ENCODE measurements around the gene MBNL2.

Gene MBNL2

DNA sequence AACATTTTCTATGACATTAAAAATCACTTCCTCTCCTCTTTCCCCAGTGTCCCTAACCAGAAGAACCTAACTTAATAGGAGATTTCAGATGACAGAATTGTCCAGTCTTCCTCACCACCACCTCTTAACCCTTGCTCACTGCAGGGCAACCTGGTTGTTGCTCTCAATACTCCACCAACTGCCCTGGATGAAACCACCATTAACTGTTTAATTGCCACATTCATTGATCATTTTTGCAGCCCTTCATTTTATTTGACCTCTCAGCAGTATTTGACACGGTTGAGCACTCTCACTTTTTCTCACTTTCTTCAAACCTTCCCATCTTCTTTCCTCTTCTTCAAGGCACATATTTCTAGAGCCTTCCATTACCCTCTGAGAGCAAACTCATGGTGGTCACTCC lies 84.0 kb downstream of the MBNL2 start:
- no peak for DNase-seq

DNA sequence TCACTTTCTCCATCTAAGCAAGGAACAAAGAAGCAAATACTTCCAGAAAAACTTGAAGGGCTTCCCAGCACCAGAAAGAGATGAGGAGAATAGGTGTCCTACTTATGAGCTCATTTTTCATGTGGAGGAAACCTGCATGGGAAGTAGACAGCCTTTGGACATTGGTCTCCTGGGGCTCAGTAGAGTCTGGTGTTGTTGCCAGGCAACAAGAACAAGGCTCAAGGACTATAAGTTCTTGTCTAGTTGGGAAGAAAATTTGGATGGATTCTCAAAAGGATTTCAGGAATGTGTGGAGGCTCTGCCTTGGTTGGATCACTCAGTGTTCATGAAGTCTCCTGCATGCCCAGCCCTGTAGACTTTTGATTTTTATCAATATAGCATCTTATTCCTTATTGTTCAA lies 84.5 kb downstream of the MBNL2 start:
- DNase-seq, result no peak

DNA sequence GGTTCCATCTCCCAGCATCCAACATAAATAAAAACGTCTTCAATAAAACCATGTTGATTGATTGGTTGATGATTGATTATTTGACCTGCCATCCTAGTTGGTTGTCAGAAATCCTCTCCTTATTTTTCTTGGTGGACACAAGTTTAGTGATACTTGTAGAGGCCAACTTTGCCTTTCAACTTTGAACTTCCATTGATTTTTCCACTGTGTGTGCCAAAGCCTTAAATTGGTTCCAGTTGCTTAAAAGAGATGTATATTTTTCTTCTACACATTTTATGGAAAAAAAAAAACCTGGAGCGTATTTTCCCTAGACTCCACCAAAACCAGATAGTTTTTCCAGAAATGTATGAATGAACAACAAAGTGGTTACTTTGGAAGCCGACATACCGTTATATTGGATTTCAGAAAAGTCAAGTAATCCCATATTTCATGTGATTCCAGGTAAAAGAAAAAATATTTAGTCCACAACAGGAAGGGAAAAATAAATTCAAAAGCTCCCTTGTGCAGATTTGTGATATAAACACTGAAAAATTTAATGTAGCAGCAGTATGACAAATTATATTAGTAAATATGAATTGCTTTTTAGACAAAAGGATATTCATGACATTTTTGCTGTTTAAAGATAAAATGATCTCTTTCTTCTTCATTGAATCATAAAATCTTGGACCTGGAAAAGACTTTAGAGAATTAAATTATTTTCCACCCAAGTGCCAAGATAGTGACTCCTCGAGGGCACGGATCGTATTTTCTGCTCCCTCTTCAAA lies 85.2 kb downstream of the MBNL2 start:
- no peak for DNase-seq

DNA sequence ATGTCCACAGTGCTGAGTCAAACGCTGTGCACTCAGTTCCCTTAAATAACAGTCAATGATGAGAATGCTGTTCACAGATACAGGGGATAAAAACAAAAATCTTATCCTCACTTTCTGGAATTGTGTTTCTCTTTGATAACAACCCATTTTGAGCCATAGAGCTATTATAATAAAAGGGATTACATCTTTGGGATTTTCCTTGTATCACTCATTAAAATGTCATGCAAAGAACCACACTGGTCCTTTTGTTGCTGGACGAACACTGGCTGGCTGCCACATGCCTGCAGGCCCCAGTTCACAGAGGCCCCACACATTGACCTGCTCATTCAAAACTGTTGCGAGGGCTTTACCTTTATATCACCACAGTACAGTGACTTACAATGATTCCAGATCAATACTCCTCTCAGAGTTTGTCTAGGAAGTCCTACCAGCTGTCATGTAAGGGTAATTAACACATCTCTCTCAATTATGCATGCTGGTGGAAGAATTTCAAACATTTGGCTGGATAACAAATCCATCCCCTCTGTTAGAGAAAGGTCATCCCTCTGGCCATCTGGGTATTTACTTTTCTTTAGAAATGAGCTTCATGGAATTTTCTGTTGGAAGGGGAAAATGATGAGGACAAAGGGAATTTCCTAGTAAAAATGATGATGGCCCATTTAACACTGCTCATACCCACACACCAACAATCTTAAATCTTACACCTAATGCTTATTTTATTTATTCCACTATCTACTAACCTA lies 85.9 kb downstream of the MBNL2 start:
- DNase-seq, result no peak

DNA sequence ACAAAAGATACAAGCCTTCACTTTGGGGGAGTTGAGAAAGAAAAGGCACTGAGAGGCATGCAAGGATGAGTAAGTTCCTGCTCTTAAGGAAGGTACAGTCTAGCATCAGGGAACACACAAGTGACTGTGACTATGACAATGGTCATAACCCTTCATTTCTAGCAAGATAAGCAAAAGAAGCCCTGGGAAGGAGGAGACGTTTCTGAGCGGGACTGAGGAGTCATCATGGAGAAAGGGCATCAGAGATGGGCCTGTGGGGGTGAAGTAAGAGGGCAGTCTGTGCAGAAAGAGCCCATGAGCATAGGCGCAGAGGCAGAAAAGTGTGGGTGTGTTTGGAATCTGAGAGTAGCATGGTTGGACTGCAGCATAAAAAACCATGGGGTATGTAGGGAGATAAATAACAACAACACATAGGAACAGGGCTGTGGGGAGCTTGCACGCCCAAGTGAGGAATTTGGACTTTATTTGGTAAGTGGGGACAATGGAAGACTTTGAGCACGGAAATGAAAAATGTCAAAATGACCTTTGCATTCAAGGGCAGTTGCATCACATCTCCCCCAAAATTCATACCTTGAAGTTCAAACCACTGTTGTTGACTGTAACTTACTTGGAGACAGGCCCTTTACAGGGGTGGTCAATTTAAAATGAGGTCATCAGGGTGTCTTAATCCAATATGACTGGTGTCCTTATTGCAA lies 86.7 kb downstream of the MBNL2 start:
- DNase-seq, result no peak

DNA sequence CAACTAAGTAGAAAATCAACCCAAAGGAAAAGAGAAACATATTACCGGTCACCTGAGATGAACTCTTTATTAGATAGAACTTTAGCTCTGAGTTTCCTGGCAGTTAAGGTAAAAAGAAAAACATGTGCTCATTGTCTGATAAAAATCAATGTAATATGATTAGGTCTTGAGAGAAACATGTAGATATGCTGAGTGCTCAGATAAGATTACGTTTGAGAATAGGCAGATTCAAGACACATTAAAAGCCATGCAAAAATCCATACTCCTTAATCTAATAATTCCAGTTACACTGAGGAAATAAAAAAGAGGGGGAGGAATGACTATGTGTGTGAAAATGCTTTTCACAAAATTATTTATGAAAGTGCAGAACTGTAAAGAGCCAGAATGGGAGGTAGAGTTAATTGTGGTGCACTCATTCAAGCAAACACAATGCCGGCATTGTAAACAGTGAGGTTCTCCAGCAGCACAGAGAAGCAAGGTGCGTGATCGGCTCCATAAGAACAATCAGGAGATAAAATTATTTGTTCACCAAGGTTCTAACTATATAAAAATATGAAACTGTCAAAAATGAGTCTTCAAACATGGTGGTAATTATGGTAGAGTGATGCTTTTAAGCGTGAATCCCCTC lies 88.8 kb downstream of the MBNL2 start:
- DNase-seq, result no peak

DNA sequence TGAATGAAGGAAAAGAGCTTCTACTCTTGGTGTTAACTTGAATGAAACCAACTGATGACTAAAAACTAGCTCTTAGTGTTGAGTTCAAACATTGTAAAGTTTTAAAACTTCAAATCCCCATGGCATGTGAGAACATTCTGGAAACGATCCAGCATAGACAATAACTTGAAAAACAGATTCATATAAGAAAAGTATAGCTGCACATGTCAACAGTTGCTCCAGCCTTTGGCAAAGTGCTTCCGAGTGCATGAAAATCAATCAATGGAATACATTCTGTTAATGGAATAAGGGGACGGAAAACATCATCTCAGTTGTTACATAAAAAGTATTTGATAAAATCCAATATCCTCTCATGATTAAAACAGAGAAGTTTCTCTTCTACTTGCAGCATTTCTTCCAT lies 89.8 kb downstream of the MBNL2 start:
- DNase-seq, result no peak

DNA sequence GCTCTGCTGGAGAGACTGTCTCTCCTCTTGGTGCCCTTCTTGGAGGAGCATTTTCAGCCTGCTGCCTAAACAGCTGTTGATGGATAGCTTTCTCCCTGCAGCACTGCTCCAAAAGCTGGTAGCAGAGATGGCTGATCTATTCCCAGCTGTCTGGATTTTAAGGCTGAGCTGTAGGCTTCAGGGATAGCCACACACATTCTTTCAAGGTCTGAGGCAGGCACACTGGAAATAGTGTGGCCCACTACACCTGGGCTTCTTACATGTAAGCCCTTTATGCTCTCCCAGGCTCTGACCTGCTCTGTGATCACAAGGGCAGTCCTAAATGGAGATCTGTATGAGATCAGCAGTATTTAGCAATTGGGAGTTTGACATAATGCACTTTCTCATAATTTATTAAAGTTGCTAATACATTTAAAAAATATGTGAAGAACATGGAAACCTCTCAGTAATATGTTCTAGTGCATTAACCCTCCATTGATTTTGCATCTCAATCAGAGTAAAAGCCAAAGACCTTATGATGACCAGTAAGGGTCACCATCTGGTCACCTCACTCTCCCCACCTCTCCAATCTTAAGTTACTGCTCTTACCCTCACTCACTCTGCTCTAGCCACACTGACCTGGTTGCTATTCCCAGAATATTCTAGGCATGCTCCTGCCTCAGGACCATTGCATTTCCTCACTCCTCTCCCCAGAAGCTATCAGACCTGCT lies 91.6 kb downstream of the MBNL2 start:
- DNase-seq, result no peak

DNA sequence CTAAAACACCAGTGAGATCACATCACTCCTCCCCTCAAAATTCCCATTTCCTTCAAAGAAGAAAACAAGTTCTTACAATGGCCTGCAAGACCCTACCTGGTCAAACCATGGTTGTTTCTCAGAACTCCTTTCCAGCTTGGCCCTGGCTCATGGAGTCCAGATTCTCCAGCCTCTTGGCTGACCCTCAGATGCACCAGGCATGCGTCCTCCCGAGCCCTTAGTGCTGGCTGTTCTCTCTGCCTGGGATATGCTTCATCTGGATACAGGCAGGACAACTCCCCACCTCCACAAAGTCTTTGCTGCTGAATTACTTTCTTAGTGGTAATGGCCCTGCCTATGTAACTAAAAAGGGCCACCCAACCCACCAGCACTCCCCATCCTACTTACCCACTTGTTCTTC lies 94.3 kb downstream of the MBNL2 start:
- DNase-seq, result no peak

DNA sequence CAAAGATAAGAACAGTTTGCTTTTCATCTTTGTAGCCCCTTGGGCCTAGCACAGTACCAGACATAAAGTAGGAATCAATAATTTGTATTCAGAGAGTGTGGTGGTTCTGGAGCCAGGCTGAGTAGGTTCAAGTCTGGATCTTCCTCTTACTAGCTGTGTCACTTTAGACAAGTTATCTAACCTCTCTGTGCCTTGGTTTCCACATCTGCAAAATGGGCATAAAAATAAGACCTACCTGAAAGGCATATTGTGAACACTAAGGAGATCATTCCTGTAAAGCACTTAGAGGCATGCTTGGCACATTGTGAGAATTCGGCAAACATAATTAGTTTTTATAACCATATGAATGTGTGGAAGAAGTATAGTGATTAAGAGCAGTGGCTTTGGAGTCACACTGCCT lies 95.8 kb downstream of the MBNL2 start:
- no peak for DNase-seq

DNA sequence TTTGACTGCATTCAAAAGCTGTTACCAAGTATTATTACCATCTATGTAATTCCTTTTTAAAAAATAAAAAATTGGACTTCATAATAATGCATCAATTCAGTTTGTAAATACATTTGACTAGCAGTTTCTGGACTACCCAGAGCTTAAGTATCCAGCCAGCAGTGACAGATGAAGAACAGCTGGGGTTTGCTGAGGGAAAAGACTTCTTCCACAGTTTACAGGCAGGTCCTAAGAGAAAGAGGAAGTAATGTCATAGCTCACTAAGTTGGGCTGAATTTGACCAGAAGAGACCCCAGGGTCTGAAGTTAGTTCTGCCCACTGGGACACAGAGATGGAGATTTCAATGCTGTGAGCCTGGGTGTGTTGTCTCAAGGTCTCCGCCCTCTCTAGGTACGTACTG lies 96.4 kb downstream of the MBNL2 start:
- no peak for DNase-seq

DNA sequence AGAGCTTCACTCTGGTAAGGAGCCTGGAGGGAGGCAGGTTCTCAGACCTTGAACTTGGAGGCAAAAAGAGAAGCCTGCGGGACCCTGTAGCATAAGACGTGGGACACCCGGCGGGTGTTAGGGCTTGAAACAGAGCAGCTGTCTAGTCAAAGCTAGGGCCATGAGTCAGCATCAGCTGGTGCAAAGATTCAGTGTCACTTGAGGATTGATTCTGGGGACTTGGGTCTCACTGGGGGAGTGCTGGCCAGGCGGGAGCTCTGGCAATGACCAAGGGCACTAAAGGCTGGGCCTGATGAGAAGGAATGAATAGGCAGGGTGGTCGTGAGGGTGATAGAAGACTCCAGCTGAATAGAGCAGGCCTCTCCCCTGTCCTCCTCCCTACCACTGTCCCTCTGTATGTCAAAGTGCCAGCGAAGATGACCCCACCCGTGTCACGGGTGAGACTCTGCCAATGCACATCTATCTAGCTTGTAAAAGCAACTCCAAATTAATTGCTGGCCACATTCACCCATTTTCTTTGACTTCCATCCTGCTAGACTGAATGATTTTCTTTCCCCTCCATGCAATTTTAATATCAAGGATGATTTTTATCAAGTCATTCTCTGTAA lies 97.1 kb downstream of the MBNL2 start:
- DNase-seq, result no peak

DNA sequence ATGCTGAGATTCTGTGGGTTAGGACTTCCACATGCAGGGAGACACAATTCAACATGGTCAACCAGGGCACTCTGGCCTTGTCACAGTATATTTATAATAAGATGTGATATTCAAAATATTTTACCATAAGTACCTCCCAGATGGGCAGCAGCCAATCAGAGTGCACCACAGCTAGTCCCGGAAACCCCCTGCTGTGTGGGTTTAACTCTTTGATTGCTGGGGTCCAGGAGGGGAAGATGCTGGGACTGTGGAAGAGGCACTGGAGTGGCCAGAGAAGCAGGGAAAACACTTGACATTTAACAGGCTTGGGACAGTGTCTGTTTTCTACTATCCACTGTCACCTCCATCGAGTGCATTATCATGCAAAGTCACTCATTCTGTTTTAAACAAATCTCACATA lies 99.0 kb downstream of the MBNL2 start:
- DNase-seq, result no peak

DNA sequence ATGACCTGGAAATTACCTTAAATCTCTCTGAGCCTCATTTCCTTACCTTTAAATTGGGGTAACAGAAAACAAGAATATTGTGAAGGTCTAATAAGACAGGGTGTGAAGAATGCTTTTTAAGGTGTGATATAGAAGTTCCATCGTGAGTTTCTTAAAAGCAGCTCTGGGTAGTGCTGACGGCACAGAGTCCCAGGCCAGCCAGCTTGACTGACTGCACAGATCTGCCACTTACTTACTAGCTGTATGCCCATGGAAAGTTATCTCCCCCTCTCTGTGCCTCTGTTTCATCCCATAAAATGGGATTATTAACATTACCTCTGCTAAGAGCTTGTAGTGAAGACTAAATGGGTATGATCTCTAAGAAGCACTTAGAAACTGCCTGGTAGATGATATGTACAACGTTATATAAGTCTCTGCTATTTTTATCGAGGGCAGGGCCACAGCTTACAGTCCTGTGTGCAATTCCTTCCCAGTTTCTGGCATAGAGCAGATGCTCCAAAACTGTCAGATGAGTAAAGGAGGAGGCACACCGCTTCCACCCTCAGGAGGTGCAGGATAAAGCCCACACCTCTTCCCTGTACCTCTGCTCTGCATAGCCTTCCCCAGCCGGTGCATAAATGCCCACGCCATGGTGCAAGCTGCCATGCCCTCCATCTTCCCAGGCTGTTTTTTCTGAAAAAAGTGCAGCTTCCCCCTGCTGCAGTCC lies 99.6 kb downstream of the MBNL2 start:
- no peak for DNase-seq

DNA sequence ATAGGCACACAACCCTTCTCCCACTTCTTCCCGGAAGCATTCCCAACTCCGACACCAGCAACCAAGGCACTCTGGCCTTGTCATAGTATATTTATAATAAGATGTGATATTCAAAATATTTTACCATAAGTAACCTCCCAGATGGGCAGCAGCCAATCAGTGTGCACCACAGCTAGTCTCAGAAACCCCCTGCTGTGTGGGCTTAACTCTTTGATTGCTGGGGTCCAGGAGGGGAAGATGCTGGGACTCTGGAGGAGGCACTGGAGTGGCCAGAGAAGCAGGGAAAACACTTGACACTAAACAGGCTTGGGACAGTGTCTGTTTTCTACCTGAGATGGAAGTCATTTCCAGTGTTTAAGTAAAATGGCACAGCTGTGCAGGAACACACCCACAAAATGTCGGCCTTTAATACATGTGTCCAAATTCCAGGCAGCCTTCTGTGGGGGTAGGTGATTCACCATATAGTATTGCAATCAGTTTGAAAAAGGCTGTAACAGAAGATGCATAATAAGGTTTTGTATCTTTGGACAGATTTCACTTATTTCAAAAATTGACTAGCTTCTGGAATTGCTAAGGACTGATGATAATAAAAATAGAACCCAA lies 100.7 kb downstream of the MBNL2 start:
- DNase-seq, result no peak

DNA sequence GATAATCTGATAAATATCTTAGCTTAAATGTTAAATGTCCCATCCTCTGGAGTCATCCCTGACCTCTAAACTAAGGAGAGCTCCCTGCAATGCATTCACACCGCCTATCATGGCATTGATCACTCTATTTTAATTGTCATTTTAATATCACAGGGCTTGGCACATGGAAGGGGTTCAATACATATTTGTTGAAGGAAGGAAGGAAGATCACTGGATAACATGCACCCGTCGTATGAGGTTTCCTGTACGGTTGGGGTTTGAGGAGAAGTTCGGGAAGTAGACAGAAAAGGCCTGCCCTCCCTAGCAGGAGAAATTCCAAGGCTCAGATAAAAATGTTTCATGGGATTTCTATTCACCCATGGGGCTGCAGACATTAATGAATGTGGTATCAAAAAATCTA lies 102.0 kb downstream of the MBNL2 start:
- no peak for DNase-seq

DNA sequence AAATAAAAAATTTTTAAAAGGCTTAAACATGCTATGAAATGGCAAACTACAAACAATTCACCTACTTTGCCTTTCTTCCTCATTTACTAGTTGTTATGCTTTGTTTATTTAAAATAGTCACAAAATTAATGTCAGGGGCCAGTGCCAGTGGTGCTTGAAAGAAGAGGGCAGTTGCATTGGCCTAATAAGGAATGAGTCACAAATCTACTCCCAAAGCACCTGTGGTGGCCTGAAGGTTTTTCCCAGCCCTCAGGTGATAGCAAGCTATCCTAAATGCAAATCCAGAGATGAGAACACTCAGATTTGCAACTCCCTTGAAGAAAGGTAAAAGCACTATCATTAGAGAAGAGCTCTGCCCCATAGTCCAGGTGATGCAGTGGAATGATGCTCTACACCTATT lies 103.6 kb downstream of the MBNL2 start:
- DNase-seq, result no peak

DNA sequence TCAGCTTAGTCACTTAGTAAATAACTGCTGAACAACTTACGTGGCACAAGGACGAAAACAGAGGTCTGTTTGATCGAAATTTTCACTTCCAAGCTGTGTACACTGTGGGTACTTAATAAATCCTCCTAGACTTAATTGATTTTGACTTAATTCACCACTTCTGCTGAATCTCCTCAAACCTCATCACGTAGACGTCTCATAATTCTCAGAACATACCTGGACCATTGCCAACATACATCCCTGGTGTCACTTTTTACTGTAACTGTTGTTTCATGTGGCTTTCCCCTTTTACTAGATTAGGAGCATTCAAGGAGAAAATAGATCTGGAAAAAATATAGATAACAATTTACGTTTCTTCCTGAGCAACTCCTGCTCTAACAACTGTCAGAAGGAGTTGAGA lies 105.0 kb downstream of the MBNL2 start:
- no peak for DNase-seq

DNA sequence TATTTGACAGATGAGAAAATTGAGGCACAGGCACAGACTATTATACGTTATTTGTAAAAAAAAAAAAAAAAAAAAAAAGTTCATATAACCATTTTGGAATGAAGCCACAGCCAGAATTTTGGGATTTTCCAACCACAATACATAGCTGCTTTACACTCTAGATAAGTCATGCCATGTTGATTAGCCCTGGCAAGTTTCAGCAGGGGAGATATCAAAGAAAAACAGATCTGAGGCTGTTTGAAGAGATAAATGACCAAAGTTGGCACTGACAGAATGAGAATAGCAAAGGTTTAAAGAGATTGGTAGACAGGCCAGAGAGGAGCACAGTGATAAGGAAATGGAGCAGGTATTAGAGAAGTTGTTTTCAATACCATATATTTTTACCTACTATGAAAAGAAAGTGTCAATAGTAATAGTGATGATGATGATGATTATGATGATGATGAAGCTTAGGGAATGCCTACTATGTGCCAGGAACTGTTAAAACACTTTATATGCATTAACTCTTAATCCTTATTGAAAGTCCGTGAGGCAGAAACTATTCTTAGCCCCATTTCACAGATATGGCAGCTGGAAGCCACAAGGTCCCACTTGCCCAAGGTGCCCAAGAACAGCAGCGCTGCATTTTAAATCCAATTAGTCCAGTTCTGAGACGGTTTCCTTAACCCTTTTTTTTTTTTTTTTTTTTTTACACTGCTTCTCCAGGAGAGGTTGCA lies 105.5 kb downstream of the MBNL2 start:
- DNase-seq, result no peak

DNA sequence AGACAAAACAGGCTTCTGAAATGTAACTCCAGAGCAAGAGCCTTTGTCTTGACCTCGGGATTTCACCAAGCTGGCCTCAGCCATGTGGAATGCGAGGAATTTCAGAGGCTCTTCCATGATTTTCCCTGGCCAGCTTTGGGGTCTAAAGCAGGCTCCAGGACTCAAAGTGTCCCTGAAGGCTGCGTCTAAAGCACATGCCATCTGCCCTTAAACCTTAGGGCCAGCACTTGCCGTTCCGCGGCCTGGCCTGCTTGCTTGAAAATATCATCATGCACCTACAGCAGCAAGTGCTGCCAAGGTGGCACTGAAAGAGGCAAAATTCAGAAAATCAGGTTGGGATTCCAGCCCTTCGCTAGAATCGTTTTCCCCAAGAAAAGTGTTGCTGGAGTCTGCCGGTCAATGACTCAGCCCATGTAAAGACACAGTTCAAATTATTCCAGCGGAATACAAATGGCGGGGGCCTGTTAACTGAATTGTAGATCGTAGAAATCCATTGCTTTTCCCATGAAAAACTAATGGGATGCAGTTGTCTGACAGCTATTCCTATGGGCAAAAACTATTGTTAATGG lies 106.2 kb downstream of the MBNL2 start:
- DNase-seq, result no peak
